NB4 (cell line): ENCODE results near the gene GABBR2.

ENCODE experiments used
- DNase-seq: peaks from one replicate; pipeline ENCODE4 v3.0.0; 2010; ENCODE audit warnings: low read depth
- H3K4me3 ChIP-seq: one replicate; pipeline ENCODE4 v1.5.1; 2011; ENCODE audit warnings: mild to moderate bottlenecking, low read depth, low read length, moderate library complexity
- MAX ChIP-seq: IDR thresholded peaks from 2 replicates; pipeline ENCODE4 v1.6.1; 2011; ENCODE audit warnings: low read depth, low read length
- MYC ChIP-seq: IDR thresholded peaks from 2 replicates; pipeline ENCODE4 v1.6.1; 2011; ENCODE audit warnings: low read depth, low read length
- POLR2A ChIP-seq: IDR thresholded peaks from 2 replicates; pipeline ENCODE4 v1.6.1; 2011; ENCODE audit warnings: mild to moderate bottlenecking; ENCODE audit not compliant: insufficient read length; ENCODE audit errors: extremely low read depth
- TF ChIP-seq, protein P1 (sequence below): IDR thresholded peaks from one replicate; pipeline ENCODE4 v1.5.1; 2012; ENCODE audit warnings: low read depth, low read length

GABBR2 gene

DNA sequence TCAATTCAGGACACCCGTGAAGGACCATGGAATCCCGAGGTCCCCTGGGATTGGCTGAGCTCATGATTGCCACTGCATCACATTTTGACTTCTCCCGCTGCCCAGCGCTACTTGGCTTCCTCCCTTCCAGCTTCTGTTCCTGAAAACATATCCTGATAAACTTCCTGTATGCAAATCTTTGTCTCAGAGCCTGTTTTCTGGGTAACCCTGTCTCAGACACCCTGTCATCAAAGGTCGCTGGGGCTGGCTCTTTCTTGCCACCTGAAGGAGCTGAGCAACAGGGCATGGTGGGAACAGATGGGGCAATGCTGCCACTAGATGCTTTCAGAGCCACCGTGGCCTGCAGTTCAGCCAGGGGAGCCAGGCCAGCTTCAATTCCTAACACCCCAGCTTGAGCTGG, 299.0 kb downstream of the GABBR2 start:
- H3K4me3 ChIP-seq = no peak overlapping the region
- DNase-seq = no peak
- TF ChIP-seq POLR2A (no peak), MYC (no peak), MAX (no peak)
- TF ChIP-seq, protein P1, sequence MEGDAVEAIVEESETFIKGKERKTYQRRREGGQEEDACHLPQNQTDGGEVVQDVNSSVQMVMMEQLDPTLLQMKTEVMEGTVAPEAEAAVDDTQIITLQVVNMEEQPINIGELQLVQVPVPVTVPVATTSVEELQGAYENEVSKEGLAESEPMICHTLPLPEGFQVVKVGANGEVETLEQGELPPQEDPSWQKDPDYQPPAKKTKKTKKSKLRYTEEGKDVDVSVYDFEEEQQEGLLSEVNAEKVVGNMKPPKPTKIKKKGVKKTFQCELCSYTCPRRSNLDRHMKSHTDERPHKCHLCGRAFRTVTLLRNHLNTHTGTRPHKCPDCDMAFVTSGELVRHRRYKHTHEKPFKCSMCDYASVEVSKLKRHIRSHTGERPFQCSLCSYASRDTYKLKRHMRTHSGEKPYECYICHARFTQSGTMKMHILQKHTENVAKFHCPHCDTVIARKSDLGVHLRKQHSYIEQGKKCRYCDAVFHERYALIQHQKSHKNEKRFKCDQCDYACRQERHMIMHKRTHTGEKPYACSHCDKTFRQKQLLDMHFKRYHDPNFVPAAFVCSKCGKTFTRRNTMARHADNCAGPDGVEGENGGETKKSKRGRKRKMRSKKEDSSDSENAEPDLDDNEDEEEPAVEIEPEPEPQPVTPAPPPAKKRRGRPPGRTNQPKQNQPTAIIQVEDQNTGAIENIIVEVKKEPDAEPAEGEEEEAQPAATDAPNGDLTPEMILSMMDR = no peak

DNA sequence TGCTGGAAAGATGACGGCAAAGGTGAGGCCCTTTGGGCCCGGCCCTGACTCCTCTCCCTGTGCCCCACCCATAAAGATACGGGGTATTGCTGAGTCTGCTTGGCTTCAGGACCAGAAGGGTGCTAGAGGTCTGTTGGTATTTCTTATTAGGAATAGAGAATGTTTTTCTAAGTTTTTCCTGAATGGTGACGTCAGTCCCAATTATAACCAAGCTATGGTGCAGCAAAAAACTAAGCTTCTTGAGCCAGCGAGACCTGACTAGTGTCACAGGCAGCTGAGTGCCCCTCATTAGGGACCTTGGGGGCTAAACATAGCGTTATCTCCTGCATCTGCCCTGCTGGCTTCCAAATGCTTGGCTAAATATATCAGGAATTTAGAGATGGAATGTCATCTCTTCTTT, 302.3 kb downstream of the GABBR2 start:
- H3K4me3 ChIP-seq = no peak overlapping the region
- no peak for DNase-seq
- TF ChIP-seq POLR2A = no peak
- TF ChIP-seq MAX = no peak
- no peak for TF ChIP-seq MYC
- TF ChIP-seq, protein P1 = no peak

GRCh38 chr9:98404237-98404636, 304.5 kb downstream of the GABBR2 start:
- no peak overlapping the region for H3K4me3 ChIP-seq
- DNase-seq = no peak
- no peak for TF ChIP-seq MYC
- TF ChIP-seq POLR2A = no peak
- TF ChIP-seq MAX = no peak
- TF ChIP-seq, protein P1 = no peak

DNA sequence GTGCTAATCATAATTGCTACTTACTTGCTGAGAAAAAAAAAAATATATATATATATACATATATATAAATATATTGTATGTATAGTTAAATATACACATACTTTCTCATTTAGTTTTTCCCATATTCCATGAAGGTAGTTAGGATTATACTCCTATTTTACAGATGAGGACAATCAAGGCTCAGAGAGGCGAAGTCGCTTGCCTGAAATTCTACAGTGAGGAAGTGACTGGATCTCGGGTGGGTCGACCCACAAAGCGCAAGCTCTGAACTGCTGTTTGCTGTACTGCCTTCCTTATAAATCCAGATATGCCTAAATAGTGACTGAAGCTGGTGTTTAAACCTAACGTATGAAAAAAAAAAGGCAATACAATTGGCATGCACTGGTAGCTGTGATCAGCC, 305.0 kb downstream of the GABBR2 start:
- TF ChIP-seq, protein P1 = no peak
- TF ChIP-seq MYC (no peak), MAX (no peak), POLR2A (no peak)
- no peak for DNase-seq
- no peak overlapping the region for H3K4me3 ChIP-seq

DNA sequence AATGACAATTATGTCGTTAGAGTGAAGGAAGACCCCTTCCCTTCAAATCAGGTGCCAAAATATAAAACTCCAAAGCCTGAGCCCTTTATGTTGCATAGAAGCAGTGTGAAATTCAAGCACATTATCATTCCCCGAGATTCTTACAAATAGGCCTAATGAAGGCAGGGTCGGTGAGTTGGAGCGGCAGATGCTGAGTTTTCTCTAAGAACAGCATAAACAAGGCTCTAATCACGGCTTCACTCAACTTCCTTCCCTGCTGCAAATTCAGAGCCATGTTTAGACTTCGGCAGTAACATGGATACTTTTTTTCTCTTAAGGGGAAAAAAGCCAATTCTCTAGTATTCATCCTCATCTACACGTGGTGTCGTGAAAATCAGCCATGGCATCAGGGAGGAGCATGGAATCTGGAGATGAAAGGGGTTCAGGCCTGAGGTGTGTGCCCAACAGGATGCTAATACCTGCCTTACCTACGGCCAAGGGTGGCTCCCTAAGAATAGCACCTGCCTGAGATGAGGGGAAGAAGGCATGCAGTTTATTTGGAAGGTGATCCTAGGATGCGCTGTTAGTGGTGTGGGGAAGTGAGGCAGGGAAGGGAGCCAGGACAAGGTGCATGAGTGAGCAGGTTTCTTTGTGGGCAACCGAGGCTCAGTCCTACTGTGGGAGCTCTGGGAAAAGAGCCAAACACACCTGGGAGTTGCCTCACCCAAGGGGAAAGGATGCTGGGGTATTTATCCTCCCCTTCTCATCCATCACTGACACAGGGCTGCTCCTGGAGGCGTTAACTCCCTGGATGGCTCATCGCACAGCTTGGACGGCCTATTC, 306.5 kb downstream of the GABBR2 start:
- no peak for DNase-seq
- no peak for TF ChIP-seq POLR2A
- no peak for TF ChIP-seq MYC
- no peak for TF ChIP-seq MAX
- TF ChIP-seq, protein P1 = no peak
- H3K4me3 ChIP-seq = no peak overlapping the region
